Ovary (tissue), 9 donors: ENCODE results near the gene ANKRD44. TPM values are rescaled to one million over a fixed set of nuclear protein-coding genes. Genes with fewer than 3 reads are reported as not detected.

Experiments used
- DNase-seq, 5 donors: peaks; one replicate each; pipeline ENCODE4 v3.0.0-alpha.2; 2019 to 2020
- H3K27ac ChIP-seq, 2 donors: fragments of 200-600 bp; one replicate each; pipeline versions ENCODE4 v1.5.1 to v1.8.0; 2019 to 2022
- H3K27me3 ChIP-seq: fragments of 200-600 bp; one replicate; pipeline ENCODE4 v1.8.0; 2022
- H3K36me3 ChIP-seq: fragments of 200-600 bp; sonication (generic); one replicate; pipeline ENCODE4 v1.5.1; 2019
- H3K4me1 ChIP-seq: one replicate; pipeline ENCODE4 v1.8.1; 2013; ENCODE audit warnings: mild to moderate bottlenecking, moderate library complexity; ENCODE audit not compliant: insufficient read depth
- H3K4me3 ChIP-seq: fragments of 200-600 bp; sonication (generic); one replicate; pipeline ENCODE4 v1.5.1; 2017
- H3K9me3 ChIP-seq, 2 donors: fragments of 200-600 bp in 1 of 2; sonication (generic) in 1 of 2; one replicate each; pipeline versions ENCODE4 v1.5.1 to v1.8.1; 2013 to 2019; ENCODE audit warnings: mild to moderate bottlenecking in 1 of 2, moderate library complexity in 1 of 2
- CTCF ChIP-seq, 3 donors: fragments of 450-650 bp in 2 of 3; fragments of 200-600 bp in 1 of 3; IDR thresholded peaks; one replicate each; pipeline versions ENCODE4 v1.5.1 to v1.8.0; 2016 to 2022; ENCODE audit warnings: antibody characterized with exemption in 3 of 3, mild to moderate bottlenecking in 1 of 3
- EP300 ChIP-seq: sonication (generic); formaldehyde crosslinking; IDR thresholded peaks from one replicate; pipeline ENCODE4 v1.6.1; 2017; ENCODE audit warnings: antibody characterized with exemption
- POLR2A ChIP-seq: fragments of 450-650 bp; IDR thresholded peaks from one replicate; pipeline ENCODE4 v1.6.1; 2017; ENCODE audit warnings: antibody characterized with exemption, mild to moderate bottlenecking, moderate library complexity
- WGBS, 3 donors: extraction: QIAGEN DNeasy Blood & Tissue Kit in 1 of 3; methylation state at CpG; one replicate each; pipeline versions ENCODE4 v1.1.5 to v1.1.7; 2013 to 2017; 5-methylcytosine and 5-hydroxymethylcytosine counted together
- intact Hi-C, 4 donors: fragments of 100-400 bp; cut with DNase I; formaldehyde crosslinking; loops; one replicate each; pipeline versions ENCODE4 v1.11.0 to v1.15.1; 2022 to 2023
- polyA plus RNA-seq, 2 donors: library from polyadenylated mRNA; stranded (reverse); fragments of 200-250 nt in 1 of 2; fragments of 350-450 nt in 1 of 2; fragmentation: Illumina TruSeq in 1 of 2; extraction: RNeasy Lipid Tissue Mini Kit (QIAGEN cat#74804) in 1 of 2; gene quantifications; one replicate each; pipeline ENCODE4 v1.2.3, GENCODE V29; 2013 to 2014
- total RNA-seq, 7 donors: library from RNA; depleted of rRNA in 2 of 7; stranded (reverse); fragments of >200 nt in 2 of 7; fragmentation: NEBNext Ultra II Directional in 3 of 7; extraction: Animal tissue kit (Norgen Biotek cat#: 25700) in 3 of 7; gene quantifications; one replicate each; pipeline versions ENCODE4 v1.1.0 to v1.2.4, GENCODE V29; 2016 to 2023
- donor health status: DM: no; HTN: no; CAD: no; lungs with moderate emphysema.
- donor health status: DM: no; HTN: no; CAD: no.
- donor health status: Bipolar disorder and iron deficiency.
- donor health status: DM: yes; HTN: yes; CAD: no.
- donor health status: DM: no; HTN: no; CAD: no.
- donor health status: DM: yes; HTN: yes; CAD: no.

ANKRD44 gene
- total and polyA plus RNA-seq, 9 donors = 2.6 to 60.0 (median 11.1) TPM

- H3K27me3 ChIP-seq = no peaks in the 10 kb centered on the region
- H3K4me3 ChIP-seq = no peak overlapping the region
- no peaks in the 10 kb centered on the region for H3K9me3 ChIP-seq
- no peak for DNase-seq
- H3K36me3 ChIP-seq = no peaks in the 10 kb centered on the region
- H3K4me1 ChIP-seq = peaks cover 2% of the 10 kb centered on the region
- WGBS, 3 donors = 97 to 100% (median 99%) methylated on average over 2 of the region's 2 CpGs
- no peak overlapping the region for H3K27ac ChIP-seq
- intact Hi-C loops = no loop called here
- TF ChIP-seq EP300 (no peak), POLR2A (no peak), CTCF (IDR thresholded peaks at IDR 0.05) (no peak)
Measured at GRCh38 chr2:197134206-197134605, 176.4 kb downstream of the ANKRD44 start.

DNA sequence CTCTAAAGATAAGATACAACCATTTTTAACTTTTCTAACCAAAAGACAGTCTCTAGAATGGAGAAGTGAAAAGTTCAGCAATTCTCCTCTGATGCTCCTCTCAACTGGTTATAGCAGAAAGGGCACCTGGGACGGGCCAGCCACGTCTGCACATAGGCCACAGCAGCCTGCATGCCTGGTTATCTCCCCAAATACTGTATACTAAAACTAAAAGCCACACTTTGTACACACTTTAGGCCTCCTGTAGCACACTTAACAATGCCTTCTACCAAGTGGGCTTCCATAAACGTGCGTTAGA is 179.1 kb downstream of the ANKRD44 start:
- Histone ChIP-seq H3K36me3 (no peaks in the 10 kb centered on the region), H3K9me3 (no peaks in the 10 kb centered on the region), H3K27me3 (no peaks in the 10 kb centered on the region), H3K4me3 (no peak overlapping the region), H3K27ac (no peak overlapping the region), H3K4me1 (no peaks in the 10 kb centered on the region)
- DNase-seq = no peak
- WGBS, 3 donors = 92 to 93% (median 92%) methylated on average over 4 of the region's 4 CpGs
- TF ChIP-seq POLR2A = no peak
- TF ChIP-seq EP300 = no peak
- no peak for TF ChIP-seq CTCF (IDR thresholded peaks at IDR 0.05)
- intact Hi-C loops = no loop called here

DNA sequence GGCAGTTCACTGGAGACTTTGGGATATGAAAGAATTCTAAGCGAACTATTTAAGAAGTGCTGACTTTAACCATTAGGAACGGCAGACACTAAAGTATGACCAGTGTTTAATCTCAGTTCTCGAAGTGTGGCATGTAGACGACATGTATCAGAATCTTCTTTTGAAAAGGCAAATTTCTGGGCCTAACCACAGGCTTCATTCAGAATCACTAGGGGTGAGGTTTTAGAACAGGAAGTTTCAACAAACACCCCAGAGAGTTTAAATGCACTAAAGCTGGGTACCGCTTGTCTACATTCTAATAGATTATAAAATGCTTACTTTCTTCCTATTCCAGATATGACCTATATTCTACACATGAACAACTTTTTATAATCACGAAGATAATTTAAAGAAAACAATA is 180.3 kb downstream of the ANKRD44 start:
- no peak overlapping the region for H3K4me3 ChIP-seq
- no peaks in the 10 kb centered on the region for H3K4me1 ChIP-seq
- 82 to 90% (median 88%) methylated on average over 6 of the region's 6 CpGs for WGBS, 3 donors
- H3K36me3 ChIP-seq = no peaks in the 10 kb centered on the region
- no peaks in the 10 kb centered on the region for H3K27me3 ChIP-seq
- no peak overlapping the region for H3K27ac ChIP-seq
- no peak for TF ChIP-seq POLR2A
- no peak for TF ChIP-seq CTCF (IDR thresholded peaks at IDR 0.05)
- no peak for TF ChIP-seq EP300
- H3K9me3 ChIP-seq = no peaks in the 10 kb centered on the region
- intact Hi-C loops = loop anchor here in 1 of 4 donors (1.0 kb wide), 1 partner anchor 36 kb away; no protein-coding TSS in a partner anchor
- no peak for DNase-seq

- H3K4me1 ChIP-seq = no peaks in the 10 kb centered on the region
- H3K9me3 ChIP-seq = no peaks in the 10 kb centered on the region
- no peak overlapping the region for H3K27ac ChIP-seq
- DNase-seq = no peak
- H3K4me3 ChIP-seq = no peak overlapping the region
- H3K27me3 ChIP-seq = no peaks in the 10 kb centered on the region
- WGBS, 3 donors = 85 to 94% (median 89%) methylated on average over 5 of the region's 5 CpGs
- TF ChIP-seq POLR2A (no peak), EP300 (no peak), CTCF (IDR thresholded peaks at IDR 0.05) (no peak)
- H3K36me3 ChIP-seq = no peaks in the 10 kb centered on the region
- intact Hi-C loops = no loop called here
Measured at GRCh38 chr2:197128897-197129296, 181.7 kb downstream of the ANKRD44 start.

- Histone ChIP-seq H3K4me3 (no peak overlapping the region), H3K4me1 (no peaks in the 10 kb centered on the region), H3K36me3 (no peaks in the 10 kb centered on the region), H3K27ac (no peak overlapping the region), H3K9me3 (no peaks in the 10 kb centered on the region), H3K27me3 (no peaks in the 10 kb centered on the region)
- DNase-seq = no peak
- no peak for TF ChIP-seq CTCF (IDR thresholded peaks at IDR 0.05)
- TF ChIP-seq POLR2A = no peak
- TF ChIP-seq EP300 = no peak
- intact Hi-C loops = no loop called here
- 96 to 97% (median 96%) methylated on average over 1 of the region's 1 CpG for WGBS, 3 donors
Measured at GRCh38 chr2:197128126-197128525, 182.5 kb downstream of the ANKRD44 start.
